ENCODE results near the gene ZBED1.
"Not testable (repeated sequence)": the region's sequence is repeated elsewhere in the genome, so short reads cannot be mapped to it uniquely, and the experiment has no call there.

Gene ZBED1

DNA sequence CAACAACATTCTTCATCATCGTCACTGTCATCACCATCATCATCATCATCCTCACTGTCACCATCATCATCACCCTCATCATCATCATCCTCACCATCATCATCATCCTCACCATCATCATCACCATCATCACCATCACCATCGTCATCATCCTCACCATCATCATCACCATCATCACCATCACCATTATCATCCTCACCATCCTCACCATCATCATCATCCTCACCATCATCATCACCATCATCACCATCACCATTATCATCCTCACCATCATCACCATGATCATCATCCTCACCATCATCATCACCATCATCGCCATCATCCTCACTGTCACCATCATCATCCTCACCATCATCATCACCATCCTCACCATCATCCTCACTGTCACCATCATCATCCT lies 18.9 kb upstream of the ZBED1 start:
- not testable (repeated sequence) for DNase-seq (ENCODE audit: low spot score)

DNA sequence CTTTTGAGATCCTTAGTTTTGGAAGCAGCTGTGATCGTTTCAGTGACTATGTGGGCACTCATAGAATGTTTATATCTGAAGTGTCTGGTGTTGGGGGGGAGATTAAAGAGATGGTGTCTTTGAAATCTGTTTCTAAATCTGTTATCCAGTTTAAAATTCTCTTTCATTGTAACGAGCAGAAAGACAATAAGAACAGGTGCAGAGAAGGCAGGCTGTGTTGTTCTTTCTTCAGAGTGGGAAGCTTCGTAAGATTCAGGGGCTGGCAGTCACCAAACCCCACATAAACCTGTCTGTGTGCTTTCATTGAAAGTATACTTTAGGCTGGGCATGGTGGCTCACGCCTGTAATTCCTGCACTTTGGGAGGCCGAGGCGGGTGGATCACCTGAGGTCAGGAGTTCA lies 16.3 kb upstream of the ZBED1 start:
- no peak for DNase-seq (ENCODE audit: low spot score)

DNA sequence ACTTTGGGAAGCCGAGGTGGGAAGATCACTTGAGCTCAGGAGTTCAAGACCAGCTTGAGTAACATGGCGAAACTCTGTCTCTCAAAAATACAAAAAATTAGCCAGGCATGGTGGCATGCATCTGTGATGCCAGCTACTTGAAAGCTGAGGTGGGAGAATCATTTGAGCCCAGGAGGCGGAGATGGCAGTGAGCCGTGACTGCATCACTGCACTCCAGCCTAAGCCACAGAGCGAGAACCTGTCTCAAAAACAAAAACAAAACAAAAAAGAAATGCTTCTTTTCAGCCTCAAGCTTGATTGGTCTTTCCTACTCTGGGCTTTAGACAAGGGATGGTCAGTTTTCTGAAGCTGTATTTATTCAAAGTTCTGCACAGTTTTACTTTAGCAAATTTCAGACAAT lies 15.8 kb upstream of the ZBED1 start:
- no peak for DNase-seq (ENCODE audit: low spot score)

DNA sequence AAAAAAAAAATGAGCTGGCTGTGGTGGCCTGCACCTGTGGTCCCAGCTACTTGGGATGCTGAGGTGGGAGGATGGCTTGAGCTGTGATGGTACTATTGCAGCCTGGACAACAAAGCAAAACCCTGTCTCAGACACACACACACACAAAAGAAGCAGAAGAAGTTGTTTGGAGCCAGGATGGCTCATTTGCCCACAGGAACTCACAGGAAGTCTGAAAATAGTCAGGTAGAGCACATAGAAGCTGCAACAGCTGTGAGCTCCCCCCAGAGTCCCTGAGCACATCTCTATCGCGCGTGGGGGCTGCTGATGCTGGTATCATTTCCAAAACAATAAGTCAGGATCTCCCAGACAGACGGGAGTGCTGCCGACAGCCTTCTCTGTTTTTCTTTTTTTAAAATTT lies 13.4 kb upstream of the ZBED1 start:
- no peak for DNase-seq (ENCODE audit: low spot score)

DNA sequence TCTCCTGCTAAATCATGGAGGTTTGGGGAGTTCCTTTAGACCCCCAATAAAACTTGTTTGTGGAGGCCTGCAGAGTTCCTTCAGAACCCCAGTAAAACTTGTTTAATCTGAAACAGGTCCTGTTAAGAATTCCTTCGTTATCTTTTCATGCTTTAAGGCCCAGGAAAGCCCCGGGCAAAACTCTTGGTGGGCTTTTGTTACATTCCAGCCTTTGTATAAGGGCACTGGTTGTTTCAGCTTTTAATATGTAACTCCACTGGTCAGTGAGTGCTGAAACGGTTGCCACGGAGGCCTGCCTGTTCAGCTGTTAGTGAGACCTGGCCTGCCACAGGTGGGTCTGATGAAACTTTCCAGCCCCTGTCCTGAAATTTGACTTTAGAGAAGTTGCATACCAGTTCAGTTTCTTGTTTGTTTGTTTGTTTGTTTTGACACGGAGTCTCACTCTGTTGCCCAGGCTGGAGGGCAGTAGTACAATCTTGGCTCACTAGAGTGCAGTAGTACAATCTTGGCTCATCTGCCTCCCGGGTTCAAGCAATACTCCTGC lies 12.4 kb upstream of the ZBED1 start:
- DNase-seq (ENCODE audit: low spot score), result no peak

DNA sequence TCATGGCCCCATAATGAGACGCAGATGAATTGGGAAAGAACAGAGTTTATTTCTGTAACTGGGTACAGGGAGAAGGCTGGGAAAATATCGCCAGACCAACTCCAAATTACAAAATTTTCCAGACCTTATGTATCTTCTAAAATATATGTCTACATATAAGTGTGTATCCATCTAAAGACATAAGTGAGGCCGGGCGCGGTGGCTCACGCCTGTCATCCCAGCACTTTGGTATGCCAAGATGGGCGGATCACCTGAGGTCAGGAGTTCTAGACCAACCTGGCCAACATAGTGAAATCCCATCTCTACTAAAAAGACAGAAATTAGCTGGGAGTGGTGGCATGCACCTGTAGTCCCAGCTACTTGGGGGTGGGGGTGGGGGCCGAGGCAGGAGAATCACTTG lies 11.7 kb upstream of the ZBED1 start:
- DNase-seq (ENCODE audit: low spot score), result no peak

DNA sequence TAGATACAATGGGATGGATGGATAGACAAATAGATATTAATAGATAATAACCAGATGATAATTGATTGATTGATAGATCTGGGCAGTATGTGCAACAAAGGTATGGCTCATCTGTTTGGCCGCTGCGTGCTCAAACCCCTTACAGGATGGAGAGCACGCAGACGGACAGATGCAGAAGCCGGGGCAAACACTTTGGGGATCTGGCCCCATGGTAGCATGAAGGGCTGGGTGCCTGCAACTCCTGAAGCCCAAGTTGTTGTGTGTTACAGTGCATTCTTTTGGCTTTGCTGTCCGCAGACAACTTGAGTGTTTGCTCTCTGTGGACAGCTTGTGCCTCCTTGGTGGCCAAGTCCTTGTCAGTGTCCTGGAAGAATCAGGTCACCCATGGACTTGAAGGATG lies 10.6 kb upstream of the ZBED1 start:
- DNase-seq (ENCODE audit: low spot score), result no peak

DNA sequence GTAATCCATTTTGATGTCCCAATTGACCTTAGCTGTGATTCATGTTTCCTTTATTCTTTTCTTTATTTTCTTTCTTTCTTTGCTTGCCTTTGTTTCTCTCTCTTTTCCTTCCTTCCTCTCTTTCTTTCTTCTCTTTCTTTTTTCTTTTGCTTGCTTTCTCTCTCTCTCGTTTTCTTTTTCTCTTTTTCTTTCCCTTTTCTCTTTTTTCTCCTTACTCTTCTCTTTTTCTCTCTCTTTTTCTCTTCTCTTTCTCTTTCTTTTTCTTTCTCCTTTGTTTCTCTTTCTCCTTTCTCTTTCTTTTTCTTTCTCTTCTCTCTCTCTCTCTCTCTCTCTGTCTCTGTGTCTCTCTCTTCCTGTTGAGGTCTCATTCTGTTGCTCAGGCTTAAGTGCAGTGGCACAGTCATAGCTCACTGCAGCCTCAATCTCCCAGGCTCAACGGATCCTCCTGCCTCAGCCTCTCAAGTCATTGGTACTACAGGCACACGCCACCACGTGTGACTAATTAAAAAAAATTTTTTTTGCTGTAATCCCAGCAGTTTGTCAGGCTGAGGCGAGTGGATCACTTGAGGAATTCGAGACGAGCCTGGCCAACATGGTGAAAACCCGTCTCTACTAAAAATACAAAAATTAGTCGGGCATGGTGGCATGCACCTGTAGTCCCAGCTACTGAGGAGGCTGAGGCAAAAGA lies 8.0 kb upstream of the ZBED1 start:
- no peak for DNase-seq (ENCODE audit: low spot score)

DNA sequence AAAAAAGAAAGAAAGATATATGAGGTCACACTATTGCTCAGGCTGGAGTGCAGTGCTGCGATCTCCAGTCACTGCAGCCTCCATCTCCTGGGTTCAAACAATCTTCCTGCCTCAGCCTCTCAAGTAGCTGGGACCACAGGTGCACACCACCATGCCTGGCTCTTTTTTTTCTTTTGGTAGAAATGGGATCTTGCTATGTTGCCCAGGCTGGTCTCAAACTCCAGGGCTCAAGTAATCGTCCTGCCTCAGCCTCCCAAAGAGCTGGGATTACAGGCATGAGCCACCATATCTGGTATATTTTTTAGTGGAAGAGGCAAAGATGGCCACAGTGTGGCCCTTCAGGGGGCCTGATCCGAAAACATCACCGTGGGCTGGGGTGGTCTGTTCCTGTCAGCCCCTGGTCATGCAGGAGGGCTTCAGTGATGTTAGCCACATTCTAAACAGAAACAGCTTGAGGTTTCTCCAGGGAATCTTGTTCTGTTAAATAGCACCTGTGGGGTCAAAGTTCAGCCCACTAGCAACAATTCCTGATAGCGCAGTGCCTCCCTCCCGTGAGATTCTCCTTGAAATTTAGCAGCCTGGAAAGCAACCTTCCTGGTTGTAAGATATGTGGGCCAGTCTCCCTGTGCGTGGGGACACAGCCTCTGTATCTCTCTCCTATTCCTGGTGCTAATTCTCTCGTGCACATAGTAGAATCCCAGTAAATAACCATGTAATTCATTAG lies 7.3 kb upstream of the ZBED1 start:
- DNase-seq (ENCODE audit: low spot score), result no peak

DNA sequence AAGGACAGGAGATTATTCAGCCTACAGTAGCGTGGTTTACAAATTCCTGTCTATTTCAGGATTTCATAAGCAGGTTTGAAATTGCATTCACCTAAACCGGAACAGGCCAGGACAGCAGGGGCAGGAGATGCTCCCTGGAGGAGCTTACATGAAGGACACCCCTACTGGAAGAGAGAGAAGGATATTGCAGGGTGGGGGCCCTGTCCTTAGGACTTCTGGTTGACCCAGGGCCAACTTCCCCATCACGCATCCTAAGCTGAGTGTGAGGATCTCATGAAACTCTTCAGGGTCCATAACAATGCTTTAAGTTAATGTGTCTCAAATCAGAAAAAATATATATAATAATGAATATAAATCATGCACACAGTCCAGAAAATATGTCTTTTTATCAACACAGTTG lies 6.4 kb upstream of the ZBED1 start:
- no peak for DNase-seq (ENCODE audit: low spot score)

DNA sequence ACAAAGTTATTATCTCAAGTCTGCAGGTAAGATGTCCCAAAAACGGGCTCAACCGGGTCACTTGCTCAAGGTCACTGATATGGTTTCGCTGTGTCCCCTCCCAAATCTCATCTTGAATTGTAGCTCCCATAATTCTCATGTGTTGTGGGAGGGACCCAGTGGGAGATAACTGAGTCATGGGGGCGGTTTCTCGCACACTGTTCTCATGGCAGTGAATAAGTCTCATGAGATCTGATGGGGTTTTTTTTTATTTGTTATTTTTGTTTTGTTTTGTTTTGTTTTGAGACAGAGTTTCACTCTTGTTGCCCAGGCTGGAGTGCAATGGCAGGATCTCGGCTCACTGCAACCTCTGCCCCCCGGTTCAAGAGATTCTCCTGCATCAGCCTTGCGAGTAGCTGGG lies 4.6 kb upstream of the ZBED1 start:
- not testable (repeated sequence) for DNase-seq (ENCODE audit: low spot score)

DNA sequence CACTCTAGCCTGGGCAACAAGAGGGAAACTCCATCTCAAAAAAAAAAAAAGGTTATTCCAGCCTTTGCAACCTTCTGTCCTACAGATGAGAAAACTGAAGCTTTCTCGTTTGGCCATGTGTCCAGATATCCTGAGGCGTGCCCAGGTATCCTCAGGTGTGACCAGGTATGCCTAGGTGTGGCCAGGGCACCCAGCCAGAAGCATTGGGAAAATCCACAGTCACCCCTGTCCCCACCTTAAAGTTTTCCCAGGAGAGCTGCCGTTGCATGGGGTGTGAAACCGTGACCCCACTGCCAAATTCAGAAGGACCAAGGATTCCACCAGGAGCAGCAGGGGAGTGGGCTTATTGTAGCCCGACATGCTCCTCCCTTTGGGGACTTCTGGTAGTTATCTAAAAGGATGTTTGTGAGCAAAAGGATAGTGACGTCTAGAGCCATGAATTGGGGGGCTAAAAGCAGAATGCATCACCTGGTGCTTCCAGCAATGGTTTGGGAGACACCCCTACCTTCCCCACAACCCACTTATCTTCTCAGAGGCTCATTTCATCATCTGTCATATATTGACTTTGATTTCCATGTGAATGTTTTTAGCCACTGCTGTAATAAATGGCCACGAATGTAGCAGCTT lies 4.0 kb upstream of the ZBED1 start:
- DNase-seq (ENCODE audit: low spot score), result no peak

DNA sequence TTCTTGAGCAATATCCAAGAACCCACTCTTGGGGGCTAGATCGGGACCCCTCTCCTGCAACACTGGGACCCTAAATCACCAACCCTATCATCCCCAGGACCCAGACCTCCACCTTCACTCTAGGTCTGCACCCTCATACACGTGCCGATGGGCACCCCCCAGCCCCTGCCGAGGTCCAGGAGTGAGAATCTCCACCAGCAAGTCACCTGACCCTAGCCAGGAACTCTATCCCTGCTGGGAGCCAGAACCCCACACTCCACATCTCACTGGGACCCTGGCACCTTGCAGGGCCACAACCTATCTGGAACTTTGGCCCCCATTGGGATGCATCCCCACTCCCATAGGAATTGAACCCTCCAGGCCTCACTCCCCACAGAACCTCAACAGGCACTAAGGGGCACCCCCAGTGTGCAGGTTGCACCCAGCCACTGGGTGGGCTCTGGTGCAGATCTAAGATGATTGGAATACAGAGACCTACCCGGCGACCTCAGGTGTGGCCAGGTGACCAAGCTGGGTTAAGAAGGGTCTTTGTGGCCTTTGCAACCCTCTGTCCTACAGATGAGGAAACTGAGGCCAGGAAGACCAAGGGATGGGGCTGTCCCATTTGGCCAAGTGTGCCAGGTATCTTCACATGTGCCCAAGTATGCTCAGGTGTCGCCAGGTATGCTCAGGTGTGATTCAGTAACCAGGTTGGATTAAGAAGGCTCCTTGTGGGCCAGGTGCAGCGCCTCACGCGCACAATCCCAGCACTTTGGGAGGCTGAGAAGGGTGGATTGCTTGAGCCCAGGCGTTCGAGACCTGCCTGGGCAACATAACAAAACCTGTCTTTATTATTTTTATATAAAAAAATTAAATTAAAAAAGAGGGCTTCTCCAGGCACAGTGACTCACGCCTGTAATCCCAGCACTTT lies 3.1 kb upstream of the ZBED1 start:
- no peak for DNase-seq (ENCODE audit: low spot score)

DNA sequence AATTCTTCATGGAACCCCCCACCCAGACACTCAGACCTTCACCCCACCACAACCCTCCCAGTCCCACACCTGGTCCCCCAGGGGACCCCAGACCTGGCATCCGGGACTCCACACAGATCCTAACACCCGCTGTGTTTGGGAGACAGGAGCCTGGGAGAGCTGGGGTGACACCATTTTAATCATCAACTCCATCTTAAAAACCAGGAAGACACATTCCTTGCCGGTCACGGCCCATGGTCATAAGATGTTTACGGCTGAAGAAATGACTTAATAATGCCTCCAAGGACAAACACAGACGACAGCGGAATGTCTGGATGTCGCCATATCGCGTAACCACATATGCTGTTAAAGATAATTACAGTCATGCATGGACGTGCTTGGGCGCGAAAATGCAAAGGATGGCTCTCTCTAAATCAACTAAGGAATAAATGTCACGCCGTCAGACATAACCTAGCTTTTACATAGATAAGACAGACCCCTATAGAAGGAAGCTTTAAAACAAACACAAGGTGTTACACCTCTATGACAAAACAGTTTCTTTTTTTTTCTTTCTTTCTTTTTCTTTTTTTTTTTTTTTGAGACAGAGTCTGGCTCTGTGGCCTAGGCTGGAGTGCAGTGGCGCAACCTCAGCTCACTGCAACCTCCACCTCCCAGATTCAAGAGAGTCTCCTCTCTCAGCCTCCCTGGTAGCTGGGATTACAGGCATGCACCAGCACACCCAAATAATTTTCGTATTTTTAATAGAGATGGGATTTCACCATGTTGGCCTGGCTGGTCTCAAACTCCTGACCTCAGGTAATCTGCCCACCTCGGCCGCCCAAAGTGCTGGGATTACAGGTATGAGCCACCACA lies 2.1 kb upstream of the ZBED1 start:
- DNase-seq (ENCODE audit: low spot score), result no peak

DNA sequence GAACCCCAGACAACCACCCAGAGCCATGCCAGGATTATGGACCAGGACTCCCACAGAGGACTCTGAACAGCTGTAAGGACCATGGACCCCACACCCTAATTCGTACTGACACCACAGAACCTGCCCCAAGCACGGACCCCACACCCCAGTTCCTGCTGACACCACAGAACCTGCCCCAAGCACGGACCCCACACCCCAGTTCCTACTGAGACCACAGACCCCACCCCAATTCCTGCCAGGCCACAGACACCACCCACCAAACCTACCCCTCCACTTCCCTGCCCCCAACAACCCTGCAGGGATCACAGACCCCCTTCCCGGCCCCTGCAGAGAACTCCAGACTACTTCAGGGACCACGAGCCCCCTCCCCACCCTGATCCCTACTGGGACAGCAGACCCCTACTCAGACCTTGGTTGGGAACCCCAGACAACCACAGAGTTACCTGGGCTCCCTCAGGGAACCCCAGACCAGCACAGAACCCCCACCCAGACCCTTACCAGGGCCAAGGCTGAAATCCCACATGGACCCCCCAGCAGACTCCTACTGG lies 1.4 kb upstream of the ZBED1 start:
- DNase-seq (ENCODE audit: low spot score), result no peak

DNA sequence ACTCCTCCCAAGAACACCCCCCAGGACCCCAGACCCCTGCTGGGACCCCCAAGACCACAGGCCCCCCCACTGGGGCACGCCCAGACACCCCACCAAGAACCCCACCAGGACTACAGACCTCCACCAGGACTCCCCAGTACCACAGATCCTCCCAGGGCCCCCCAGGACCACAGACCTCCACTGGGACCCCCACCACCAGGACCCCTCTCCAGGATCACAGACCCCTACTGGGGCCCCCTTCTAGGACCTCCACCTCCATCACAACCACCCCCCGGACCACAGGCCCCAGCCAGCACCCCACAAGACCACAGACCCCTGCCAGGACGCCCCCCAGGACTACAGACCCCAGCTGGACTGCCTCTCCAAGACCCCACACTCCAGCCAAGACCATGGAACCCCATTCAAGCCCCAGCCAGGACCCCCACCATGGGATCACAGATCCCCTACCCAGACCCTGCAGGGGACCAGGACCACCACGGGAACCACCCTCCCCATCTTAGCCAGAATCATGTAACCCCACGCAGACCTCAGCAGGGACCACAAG lies 855 bp upstream of the ZBED1 start:
- no peak for DNase-seq (ENCODE audit: low spot score)

DNA sequence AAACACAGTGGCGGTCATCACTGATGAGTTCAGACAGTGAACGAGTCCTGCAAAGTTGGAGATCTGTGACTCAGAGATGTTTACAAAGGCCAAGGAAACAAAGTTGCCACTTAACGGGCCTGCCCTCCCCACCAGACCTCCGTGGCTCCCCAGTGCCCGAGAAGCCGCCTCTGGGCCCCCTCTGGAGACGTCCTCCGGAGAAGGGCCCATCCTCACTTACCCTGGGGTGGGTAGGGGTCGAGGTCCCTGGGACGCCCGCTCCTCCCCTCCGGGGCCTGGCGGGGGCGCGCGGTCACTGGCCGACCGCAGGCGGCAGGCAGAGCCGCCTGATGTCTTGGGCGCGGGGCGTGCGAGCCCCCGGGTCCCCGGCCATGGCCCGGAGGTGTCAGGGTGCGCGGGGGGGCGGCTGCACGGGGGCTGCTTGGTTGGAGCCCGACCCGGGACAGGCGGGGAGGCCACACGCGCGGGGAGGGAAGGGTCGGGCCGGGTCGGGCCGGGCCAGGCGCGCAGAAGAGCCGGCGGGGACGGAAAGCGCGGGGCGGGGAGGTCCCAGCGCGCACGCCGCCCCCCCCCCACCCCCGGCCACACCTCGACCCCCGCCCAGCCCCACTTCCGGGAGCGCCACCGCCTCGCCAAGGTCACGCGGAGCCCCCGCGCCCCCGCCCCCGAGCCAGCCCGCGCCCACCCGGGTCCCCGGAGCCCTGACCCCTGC lies 529 bp downstream of the ZBED1 start:
- peak; percentile 13 for DNase-seq (ENCODE audit: low spot score)

DNA sequence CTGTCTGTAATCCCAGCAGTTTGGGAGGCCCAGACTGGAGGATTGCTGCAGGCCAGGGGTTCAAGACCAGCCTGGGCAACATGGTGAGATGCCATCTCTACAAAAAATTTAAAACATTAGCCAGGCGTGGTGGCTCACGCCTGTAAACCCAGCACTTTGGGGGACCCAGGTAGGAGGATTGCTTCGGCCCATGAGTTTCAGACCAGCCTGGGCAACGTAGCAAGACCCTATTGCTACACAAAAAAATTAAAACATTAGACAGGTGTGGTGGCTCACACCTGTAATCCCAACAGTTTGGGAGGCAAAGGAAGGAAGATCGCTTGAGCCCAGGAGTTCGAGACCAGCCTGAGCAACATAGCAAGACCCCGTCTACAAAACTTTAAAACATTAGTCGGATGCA lies 1.3 kb downstream of the ZBED1 start:
- DNase-seq (ENCODE audit: low spot score), result no peak

DNA sequence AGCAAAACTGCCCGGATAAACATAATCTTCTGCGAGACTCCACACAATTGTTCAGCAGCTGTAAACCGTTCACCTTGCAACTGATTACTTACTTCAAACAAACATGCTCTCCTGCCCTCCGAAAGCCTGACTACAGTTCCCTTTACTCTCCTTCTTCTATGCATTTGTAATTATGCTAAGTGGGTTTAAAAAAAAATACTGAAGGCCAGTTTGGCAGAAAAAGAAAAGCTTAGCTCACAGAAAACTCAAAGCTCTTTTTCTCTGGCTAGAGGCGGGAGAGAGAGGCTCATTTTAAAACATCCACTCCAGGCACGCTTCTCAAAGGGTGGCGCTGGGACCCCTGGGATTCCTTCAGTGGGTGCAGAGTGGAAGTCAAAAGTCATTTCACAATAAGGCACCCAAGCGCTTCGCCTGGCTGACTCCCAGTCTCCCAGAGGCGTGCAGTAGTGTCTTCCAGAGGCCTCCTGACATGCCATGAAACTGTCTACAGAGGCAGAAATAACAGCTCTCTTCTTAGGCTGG lies 1.9 kb downstream of the ZBED1 start:
- no peak for DNase-seq (ENCODE audit: low spot score)

Data from hematopoietic multipotent progenitor cell treated with erythropoietin and hydrocortisone succinate and interleukin-3 and kit ligand, for 15 days (in vitro differentiated cells).